Activated CD8-positive, alpha-beta T cell treated with anti-CD3 and anti-CD28 coated beads for 36 hours (primary cell): ENCODE measurements around the gene NDRG2. TPM values are rescaled to one million over a fixed set of nuclear protein-coding genes. Genes with fewer than 3 reads are reported as not detected.

Experiments
- ATAC-seq: fragments of 200-7000 bp; cut with Tn5 transposase; one replicate; pipeline ENCODE4 v1.10.0; 2021; ENCODE audit warnings: mild to moderate bottlenecking, moderate library complexity
- CTCF ChIA-PET: fragments of 350-600 bp; sonication (Branson Sonifier 250); formaldehyde crosslinking; loops from one replicate; lab custom pipeline; 2021; ENCODE audit warnings: antibody characterized with exemption; lab: Charles Lee
- POLR2A ChIA-PET: fragments of 350-600 bp; sonication (Branson Sonifier 250); formaldehyde crosslinking; loops from one replicate; lab custom pipeline; 2021; ENCODE audit warnings: antibody characterized with exemption; lab: Charles Lee
- DNase-seq: peaks from one replicate; pipeline ENCODE4 v3.0.0-alpha.2; 2020
- H3K27ac Mint-ChIP-seq: one replicate; pipeline ENCODE4 v1.8.0; 2021; ENCODE audit warnings: mild to moderate bottlenecking, mixed read lengths
- H3K27me3 Mint-ChIP-seq: one replicate; pipeline ENCODE4 v1.8.0; 2021; ENCODE audit warnings: mixed read lengths
- H3K36me3 Mint-ChIP-seq: one replicate; pipeline ENCODE4 v1.8.0; 2021; ENCODE audit warnings: low read depth, mixed read lengths
- H3K4me1 Mint-ChIP-seq: one replicate; pipeline ENCODE4 v1.8.0; 2021; ENCODE audit warnings: low read depth, mixed read lengths
- H3K4me3 Mint-ChIP-seq: one replicate; pipeline ENCODE4 v1.8.0; 2021; ENCODE audit warnings: mild to moderate bottlenecking, moderate library complexity, mixed read lengths
- H3K9me3 Mint-ChIP-seq: one replicate; pipeline ENCODE4 v1.8.0; 2021; ENCODE audit warnings: mixed read lengths
- CTCF ChIP-seq: fragments of 200-600 bp; IDR thresholded peaks from one replicate; pipeline ENCODE4 v1.8.0; 2022; ENCODE audit warnings: antibody characterized with exemption, mild to moderate bottlenecking
- intact Hi-C: fragments of 100-400 bp; cut with micrococcal nuclease; formaldehyde crosslinking; loops from one replicate; pipeline ENCODE4 v1.10.0; 2022
- total RNA-seq, 2 experiments: library from RNA; stranded (reverse); gene quantifications; one replicate each; pipeline ENCODE4 v1.2.3, GENCODE V29; 2021

The NDRG2 gene
- total RNA-seq, 2 experiments from 2014 or later, result 4.3 to 5.3 TPM

DNA sequence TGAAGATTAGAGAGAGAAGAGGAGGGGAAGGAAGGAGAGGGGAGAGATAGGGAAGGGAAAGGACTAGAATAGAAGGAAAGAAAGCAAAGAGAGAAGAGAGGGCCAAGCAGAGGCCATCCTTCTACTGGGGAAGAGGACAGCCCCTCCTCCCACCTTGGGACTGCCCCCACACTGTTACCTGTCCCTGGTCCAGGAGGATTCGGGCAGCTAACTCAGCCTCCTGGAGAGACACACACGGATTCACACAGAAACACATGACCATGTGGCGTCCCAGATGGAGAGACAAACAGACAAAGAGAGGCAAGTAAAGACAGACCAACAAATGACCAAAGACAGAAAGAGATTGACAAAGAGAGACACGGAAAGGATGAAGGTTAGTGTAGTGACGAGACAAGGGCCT, 2.2 kb downstream of the NDRG2 start:
- Mint-ChIP-seq H3K4me1 (peaks cover 12% of the 10 kb centered on the region), H3K36me3 (no peaks in the 10 kb centered on the region), H3K27me3 (peaks cover 2% of the 10 kb centered on the region), H3K27ac (no peak overlapping the region), H3K9me3 (no peaks in the 10 kb centered on the region), H3K4me3 (no peak overlapping the region)
- intact Hi-C loops, result no loop called here
- ChIA-PET POLR2A (interaction anchor here (1.2 kb wide), 2 partner anchors 8 to 80 kb away, joined by 3 to 7 read pairs; no protein-coding TSS in a partner anchor), CTCF (interaction anchor here (0.8 to 15.2 kb wide), 5 partner anchors 8 to 82 kb away, joined by 3 to 224 read pairs (median 12); partner anchors contain the start of gene ZNF219)
- TF ChIP-seq CTCF, result no peak
- no peak for ATAC-seq
- DNase-seq, result no peak

DNA sequence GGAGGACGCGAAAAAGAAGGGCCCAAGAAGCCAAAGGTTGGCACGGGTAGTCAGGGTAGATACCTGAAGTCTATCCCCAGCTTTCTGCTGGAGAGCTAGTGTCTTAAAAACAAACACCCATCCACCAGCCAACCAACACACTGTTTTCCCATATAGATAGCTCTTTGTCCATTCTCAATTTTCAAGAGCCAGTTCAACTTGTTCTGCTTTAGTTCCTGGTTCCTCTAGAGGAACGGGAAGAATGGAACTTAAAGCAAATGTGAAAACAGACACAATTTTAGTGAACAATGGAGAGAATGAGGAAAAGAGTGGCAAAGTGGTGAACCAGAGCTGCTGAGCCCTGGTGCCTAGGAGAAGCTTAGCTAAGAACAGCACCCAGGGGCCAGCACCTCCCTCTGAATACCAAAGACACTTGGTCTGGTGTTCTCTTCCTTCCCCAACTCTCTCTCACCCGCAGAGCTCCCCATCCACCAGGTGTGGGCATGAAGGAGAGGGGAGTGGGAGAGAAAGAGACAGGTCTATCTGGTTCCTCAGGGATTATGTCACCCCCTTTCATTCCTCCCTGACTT, 3.8 kb downstream of the NDRG2 start:
- POLR2A ChIA-PET, result no interaction called here
- ATAC-seq, result no peak
- intact Hi-C loops, result no loop called here
- CTCF ChIA-PET, result interaction anchor here (0.6 to 15.2 kb wide), 6 partner anchors 20 to 86 kb away, joined by 3 to 267 read pairs (median 213); partner anchors contain the start of genes RNASE7, SLC39A2, TMEM253 and ZNF219
- Mint-ChIP-seq H3K4me1 (peaks cover 12% of the 10 kb centered on the region), H3K4me3 (no peak overlapping the region), H3K36me3 (no peaks in the 10 kb centered on the region), H3K27ac (no peak overlapping the region), H3K27me3 (peaks cover 2% of the 10 kb centered on the region), H3K9me3 (no peaks in the 10 kb centered on the region)
- no peak for DNase-seq
- TF ChIP-seq CTCF, result no peak

GRCh38 chr14:21019366-21019765, 5.5 kb downstream of the NDRG2 start:
- H3K4me3 Mint-ChIP-seq, result no peak overlapping the region
- CTCF ChIA-PET, result interaction anchor here (0.7 to 15.2 kb wide), 10 partner anchors 9 to 117 kb away, joined by 3 to 267 read pairs (median 5); partner anchors contain the start of genes RNASE7, SLC39A2, TMEM253 and ZNF219
- H3K4me1 Mint-ChIP-seq, result peaks cover 9% of the 10 kb centered on the region
- no peak for ATAC-seq
- intact Hi-C loops, result no loop called here
- H3K36me3 Mint-ChIP-seq, result no peaks in the 10 kb centered on the region
- no peaks in the 10 kb centered on the region for H3K9me3 Mint-ChIP-seq
- no peak for TF ChIP-seq CTCF
- no peak overlapping the region for H3K27ac Mint-ChIP-seq
- no peak for DNase-seq
- POLR2A ChIA-PET, result interaction anchor here (1.0 kb wide), 1 partner anchor 46 kb away, joined by 4 read pairs; no protein-coding TSS in a partner anchor
- H3K27me3 Mint-ChIP-seq, result peaks cover 2% of the 10 kb centered on the region

- intact Hi-C loops, result no loop called here
- ChIA-PET POLR2A (interaction anchor here (1.0 kb wide), 1 partner anchor 47 kb away, joined by 4 read pairs; no protein-coding TSS in a partner anchor), CTCF (interaction anchor here (0.7 to 15.2 kb wide), 10 partner anchors 9 to 118 kb away, joined by 3 to 267 read pairs (median 5); partner anchors contain the start of genes RNASE7, SLC39A2, TMEM253 and TPPP2)
- DNase-seq (no peak), ATAC-seq (no peak)
- no peak for TF ChIP-seq CTCF
- Mint-ChIP-seq H3K27me3 (peaks cover 2% of the 10 kb centered on the region), H3K4me3 (no peak overlapping the region), H3K36me3 (no peaks in the 10 kb centered on the region), H3K27ac (no peak overlapping the region), H3K9me3 (no peaks in the 10 kb centered on the region), H3K4me1 (peaks cover 3% of the 10 kb centered on the region)
Measured at GRCh38 chr14:21018781-21019180, 6.1 kb downstream of the NDRG2 start.

DNA sequence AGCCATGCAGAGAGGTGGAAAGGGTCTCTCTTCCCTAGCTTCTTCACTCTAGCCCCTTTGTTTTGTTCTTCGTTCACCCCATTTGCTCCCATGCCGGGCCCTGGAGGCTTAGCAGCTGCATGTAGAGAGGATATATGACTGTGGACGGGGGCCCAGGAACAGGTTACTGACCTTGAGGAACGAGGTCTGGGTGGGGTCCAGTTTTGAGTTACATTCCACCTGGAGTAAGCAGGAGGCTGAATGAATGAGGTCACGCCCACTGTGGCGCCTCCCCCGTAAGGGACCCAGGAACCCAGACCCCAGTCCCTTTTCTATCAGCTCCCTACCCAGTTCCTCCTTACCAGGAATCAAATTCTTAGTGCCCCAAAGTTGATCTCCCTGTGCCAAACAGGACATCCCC, 6.6 kb downstream of the NDRG2 start:
- intact Hi-C loops, result no loop called here
- DNase-seq (no peak), ATAC-seq (no peak)
- Mint-ChIP-seq H3K27ac (no peak overlapping the region), H3K36me3 (no peaks in the 10 kb centered on the region), H3K9me3 (no peaks in the 10 kb centered on the region), H3K27me3 (peaks cover 2% of the 10 kb centered on the region), H3K4me1 (peaks cover 3% of the 10 kb centered on the region), H3K4me3 (no peak overlapping the region)
- TF ChIP-seq CTCF, result no peak
- ChIA-PET CTCF (interaction anchor here (0.7 to 15.2 kb wide), 9 partner anchors 8 to 118 kb away, joined by 3 to 267 read pairs (median 6); partner anchors contain the start of genes RNASE7, SLC39A2, TMEM253 and TPPP2), POLR2A (no interaction called here)
